GM12891 (cell line): ENCODE results near the gene DLG1.
A peak's percentile ranks its signal among the peaks of the same experiment; 100 is the strongest.

Source experiments
- DNase-seq: peaks from one replicate; pipeline ENCODE4 v3.0.0; 2011; ENCODE audit warnings: low spot score; ENCODE audit not compliant: insufficient read length
- FAIRE-seq: peaks from 2 replicates; lab custom pipeline; 2011; peaks lifted over from hg19 to GRCh38; lab: Jason Lieb, UNC
- PAX5 ChIP-seq: IDR thresholded peaks from 2 replicates; pipeline ENCODE4 v1.6.1; 2011; ENCODE audit warnings: low read length, moderate library complexity, mild to moderate bottlenecking; ENCODE audit not compliant: insufficient read depth, severe bottlenecking
- POLR2A ChIP-seq: IDR thresholded peaks from 2 replicates; pipeline ENCODE4 v1.6.1; 2011; ENCODE audit warnings: low read depth, low read length, control low read depth
- POLR2AphosphoS5 ChIP-seq: IDR thresholded peaks from 2 replicates; pipeline ENCODE4 v1.6.1; 2011; ENCODE audit warnings: low read depth, low read length, control low read depth
- POU2F2 ChIP-seq: IDR thresholded peaks from 2 replicates; pipeline ENCODE4 v1.6.1; 2011; ENCODE audit warnings: low read depth, mild to moderate bottlenecking, control low read depth, low read length, moderate library complexity
- SPI1 ChIP-seq: IDR thresholded peaks from 2 replicates; pipeline ENCODE4 v1.6.1; 2011; ENCODE audit warnings: low read depth, low read length, control low read depth
- TAF1 ChIP-seq: IDR thresholded peaks from 2 replicates; pipeline ENCODE4 v1.6.1; 2011; ENCODE audit warnings: low read depth, low read length, control low read depth

DLG1 gene

DNA sequence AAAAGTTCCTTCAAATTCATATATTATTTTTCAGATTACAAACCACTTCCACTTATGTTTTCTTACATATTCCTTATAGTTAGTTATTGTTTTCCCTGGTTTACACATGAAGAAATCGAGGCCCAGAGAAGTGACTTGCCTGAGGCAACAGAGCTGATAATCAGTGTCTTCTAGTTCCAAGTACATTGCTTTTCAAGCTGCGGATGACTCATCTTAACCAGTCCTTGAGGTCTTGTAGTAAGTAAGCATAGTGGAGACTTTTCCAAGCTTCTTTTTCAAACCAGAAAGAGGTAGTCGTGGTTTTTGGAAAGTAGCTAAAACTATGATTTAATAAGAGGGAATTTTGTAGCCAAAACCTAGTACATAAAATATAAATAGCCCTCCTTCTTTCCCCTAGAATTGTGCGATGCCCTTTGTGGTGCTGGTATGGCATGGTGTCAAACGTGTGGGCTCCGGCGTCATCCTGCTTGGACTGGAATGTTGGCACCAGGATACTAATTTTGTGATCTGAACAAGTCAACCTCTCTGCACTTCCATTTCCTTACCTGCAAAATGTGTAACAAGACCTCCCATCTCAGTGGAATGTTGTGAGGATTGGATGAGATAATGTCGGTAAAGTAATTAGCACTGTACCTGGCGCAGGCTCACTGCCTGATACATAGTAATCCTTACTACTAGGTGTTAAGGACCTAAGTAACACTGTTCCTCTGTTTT lies 19.0 kb upstream of the DLG1 start:
- FAIRE-seq (no peak), DNase-seq (no peak)
- TF ChIP-seq TAF1 (no peak), SPI1 (no peak), POLR2A (no peak), POU2F2 (no peak), PAX5 (no peak), POLR2AphosphoS5 (no peak)

DNA sequence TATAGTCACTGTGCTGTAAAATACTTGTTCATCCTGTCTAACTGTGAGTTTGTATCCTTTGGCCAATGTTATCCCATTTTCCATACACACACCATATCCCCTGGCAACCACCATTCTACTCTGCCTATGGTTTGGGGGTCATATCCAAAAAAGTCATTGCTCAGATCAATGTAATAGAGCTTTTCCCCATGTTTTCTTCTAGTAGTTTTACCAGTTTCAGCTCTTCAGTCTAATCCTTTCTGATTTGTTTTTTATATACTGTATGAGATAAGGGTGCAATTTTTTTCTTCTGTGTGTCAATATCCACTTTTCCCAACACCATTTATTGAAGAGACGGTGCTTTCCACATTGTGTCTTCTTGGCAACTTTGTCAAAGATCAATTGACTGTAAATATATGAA lies 14.0 kb upstream of the DLG1 start:
- TF ChIP-seq POU2F2 (no peak), POLR2A (no peak), PAX5 (no peak), POLR2AphosphoS5 (no peak), SPI1 (no peak), TAF1 (no peak)
- FAIRE-seq (no peak), DNase-seq (no peak)

DNA sequence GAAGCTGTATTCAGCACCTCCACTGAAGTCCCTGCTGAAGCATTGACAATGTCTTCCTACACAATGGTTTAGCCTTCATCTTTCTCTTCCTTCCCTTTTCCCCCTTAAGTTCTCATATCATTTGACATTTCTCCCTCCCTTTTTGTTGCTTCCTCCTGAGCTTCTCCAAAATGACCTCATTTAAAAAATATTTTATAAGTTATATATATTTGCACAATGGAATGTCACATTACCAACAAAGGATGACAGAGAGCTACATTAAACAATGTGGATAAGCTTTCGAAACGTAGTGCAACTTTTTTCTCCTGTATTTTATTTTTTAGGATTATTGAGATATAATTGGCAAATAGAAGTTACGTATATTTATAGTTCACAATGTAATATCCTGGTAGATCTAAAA lies 13.2 kb upstream of the DLG1 start:
- no peak for DNase-seq
- TF ChIP-seq POU2F2 (no peak), POLR2A (no peak), TAF1 (no peak)
- no peak for FAIRE-seq

DNA sequence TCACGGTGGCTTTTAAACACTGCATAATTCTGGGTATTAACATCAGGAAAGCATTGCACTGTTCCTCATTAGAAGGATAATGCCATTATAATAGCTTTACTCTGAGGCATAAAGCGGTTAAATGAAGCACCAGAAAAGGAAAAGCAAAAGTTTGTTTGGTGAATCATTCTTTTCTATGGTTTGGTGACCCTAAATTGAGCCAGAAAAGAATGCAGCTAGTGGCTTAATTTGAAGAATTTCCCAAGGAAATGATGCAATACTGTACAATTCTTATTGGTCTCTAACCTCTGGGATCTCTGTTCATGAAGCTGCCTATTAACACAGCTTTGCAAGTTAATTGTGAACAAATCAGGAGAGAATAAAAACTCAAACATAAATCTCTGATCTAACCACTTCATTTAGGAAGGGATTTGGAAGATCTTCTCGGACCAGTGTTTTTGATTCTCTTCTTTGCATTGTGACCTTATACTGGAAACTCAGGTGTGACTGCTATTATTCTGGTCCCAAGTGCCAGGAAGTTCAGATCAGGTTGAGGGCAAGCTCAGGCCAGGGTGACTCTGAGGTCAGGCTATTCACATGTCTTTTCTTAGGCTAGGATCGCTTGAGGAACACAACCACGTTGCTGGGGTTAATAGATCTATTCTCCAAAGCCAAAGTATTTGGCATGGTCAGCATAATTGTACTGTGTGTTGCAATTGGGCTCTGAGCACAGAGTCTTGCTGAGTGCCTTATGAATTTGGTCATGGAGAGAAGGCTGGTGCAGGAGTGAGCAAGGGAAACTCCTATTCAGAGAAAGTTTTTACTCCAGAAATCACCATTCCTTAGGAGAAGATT lies 11.3 kb upstream of the DLG1 start:
- no peak for DNase-seq
- TF ChIP-seq POLR2A = no peak
- TF ChIP-seq PAX5 = no peak
- TF ChIP-seq TAF1 = no peak
- TF ChIP-seq SPI1 = no peak
- no peak for TF ChIP-seq POLR2AphosphoS5
- TF ChIP-seq POU2F2 = no peak
- no peak for FAIRE-seq

DNA sequence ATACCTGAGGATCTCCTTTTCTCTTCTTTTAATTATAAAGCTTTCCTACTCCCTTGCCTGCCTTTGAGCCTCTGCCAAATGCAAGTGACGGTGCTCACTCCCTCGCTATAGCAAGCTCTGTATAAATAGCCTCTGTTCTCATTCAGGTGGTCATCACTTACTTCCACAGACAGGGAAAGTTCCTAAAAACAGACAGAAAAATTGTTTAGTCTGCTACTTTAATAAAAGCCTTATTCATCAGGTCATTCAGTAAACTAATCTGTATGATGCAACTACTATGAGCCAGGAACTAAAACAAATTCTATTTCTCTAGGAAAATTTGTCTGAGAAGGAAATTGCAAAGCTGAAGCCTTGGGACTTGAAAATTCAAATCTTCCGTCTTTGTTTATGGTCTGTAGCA lies 10.2 kb upstream of the DLG1 start:
- FAIRE-seq (no peak), DNase-seq (no peak)
- TF ChIP-seq POU2F2 = no peak
- TF ChIP-seq POLR2AphosphoS5 = no peak
- no peak for TF ChIP-seq PAX5
- TF ChIP-seq TAF1 = no peak
- no peak for TF ChIP-seq SPI1
- TF ChIP-seq POLR2A = no peak

DNA sequence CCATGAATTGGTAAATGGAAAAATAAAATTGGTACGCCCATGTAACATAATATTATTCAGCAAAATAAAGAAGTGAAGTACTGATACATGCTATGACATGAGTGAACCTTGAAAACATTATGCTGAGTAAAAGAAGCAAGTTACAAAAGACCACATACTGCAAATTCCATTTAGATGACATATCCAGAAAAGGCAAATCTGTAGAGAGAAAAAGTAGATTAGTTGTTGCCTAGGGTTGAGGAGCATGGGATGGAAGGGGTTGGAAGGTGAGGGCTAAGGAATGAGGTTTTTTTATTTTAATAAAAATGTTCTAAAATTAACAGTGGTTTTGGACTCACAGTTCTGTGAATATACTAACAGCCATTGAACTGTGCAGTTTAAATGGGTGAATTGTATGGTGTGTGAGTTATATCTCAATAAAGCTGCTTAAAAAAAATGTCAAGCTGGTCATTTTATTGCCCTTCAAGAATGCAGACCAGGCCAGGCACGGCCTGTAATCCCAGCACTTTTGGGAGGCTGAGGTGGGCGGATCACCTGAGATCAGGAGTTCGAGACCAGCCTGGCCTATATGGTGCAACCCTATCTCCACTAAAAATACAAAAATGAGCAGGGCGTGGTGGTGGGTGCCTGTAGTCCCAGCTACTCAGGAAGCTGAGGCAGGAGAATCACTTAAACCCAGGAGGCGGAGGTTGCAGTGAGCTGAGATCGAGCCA lies 8.1 kb upstream of the DLG1 start:
- no peak for FAIRE-seq
- TF ChIP-seq POLR2A (no peak), POLR2AphosphoS5 (no peak), PAX5 (no peak), SPI1 (no peak), TAF1 (no peak), POU2F2 (no peak)
- no peak for DNase-seq

DNA sequence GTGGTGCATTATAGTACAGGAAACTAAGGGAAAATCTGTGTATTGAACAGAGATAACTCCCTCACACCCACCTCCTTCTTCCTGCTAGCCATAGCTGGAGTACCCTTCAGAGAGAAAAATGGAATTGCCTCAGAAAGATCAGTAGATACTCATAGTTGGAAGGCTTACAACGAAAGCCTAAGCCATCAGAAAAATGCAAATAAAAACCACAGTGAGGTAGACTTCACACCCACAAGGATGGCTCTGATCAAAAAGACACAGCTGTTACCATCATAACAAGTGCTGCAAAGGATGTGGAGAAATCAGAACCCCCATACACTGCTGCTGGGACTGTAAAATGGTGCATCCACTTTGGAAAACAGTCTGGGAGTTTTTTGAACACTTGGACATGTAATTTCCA lies 7.4 kb upstream of the DLG1 start:
- TF ChIP-seq PAX5 (no peak), POLR2A (no peak), POU2F2 (peak; percentile 93), POLR2AphosphoS5 (no peak)
- peak; percentile 55 for FAIRE-seq
- no peak for DNase-seq

DNA sequence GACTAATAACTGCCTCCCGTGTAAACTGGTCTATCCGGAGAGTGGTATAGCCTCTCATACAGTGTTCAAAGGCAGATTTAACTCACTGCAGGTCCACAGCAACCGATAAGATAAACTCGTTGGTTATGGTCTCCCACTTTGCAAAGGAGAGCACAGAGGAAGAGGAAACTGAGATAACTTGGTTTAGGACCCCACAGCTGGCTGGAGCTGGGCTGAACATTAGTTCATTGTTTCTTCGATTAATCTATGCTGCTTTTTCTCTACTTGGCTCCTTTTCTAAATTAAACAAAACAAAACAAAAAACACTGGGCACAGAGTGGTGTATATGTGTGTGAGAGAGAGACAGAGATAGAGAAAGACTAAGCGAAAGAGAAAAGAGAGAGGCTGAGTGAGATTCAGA lies 5.0 kb upstream of the DLG1 start:
- TF ChIP-seq POU2F2 (no peak), POLR2A (no peak), TAF1 (no peak), PAX5 (no peak), SPI1 (no peak), POLR2AphosphoS5 (no peak)
- DNase-seq = no peak
- no peak for FAIRE-seq
